SJSA1 (cell line): ENCODE measurements around the gene IL1RN. TPM values are rescaled to one million over a fixed set of nuclear protein-coding genes. Genes with fewer than 3 reads are reported as not detected.

ENCODE experiments used
- DNase-seq, 2 experiments: peaks; one replicate each; pipeline ENCODE4 v3.0.0-alpha.2; 2015 to 2020; ENCODE audit warnings: low spot score in 2 of 2, low read depth in 1 of 2
- H3K27ac ChIP-seq: fragments of 250-450 bp; sonication (Bioruptor Pico); 2 replicates; pipeline ENCODE4 v1.5.1; 2020; ENCODE audit warnings: mild to moderate bottlenecking, moderate library complexity
- H3K27me3 ChIP-seq: fragments of 250-450 bp; sonication (Bioruptor Pico); replicated peaks from 2 replicates; pipeline ENCODE4 v1.5.1; 2020; ENCODE audit warnings: mild to moderate bottlenecking, moderate library complexity
- H3K36me3 ChIP-seq: fragments of 250-450 bp; sonication (Bioruptor Pico); 2 replicates; pipeline ENCODE4 v1.5.1; 2020; ENCODE audit warnings: mild to moderate bottlenecking
- H3K4me1 ChIP-seq: fragments of 250-450 bp; sonication (Bioruptor Pico); replicated peaks from 2 replicates; pipeline ENCODE4 v1.6.1; 2021; ENCODE audit warnings: mild to moderate bottlenecking
- H3K4me3 ChIP-seq: fragments of 250-450 bp; sonication (Bioruptor Pico); 2 replicates; pipeline ENCODE4 v1.5.1; 2020; ENCODE audit warnings: mild to moderate bottlenecking
- H3K9me3 ChIP-seq: fragments of 250-450 bp; sonication (Bioruptor Pico); replicated peaks from 2 replicates; pipeline ENCODE4 v1.5.1; 2020; ENCODE audit warnings: mild to moderate bottlenecking
- total RNA-seq: library from RNA; depleted of rRNA; stranded (reverse); fragments of >200 nt; shearing (Covaris generic); gene quantifications from 2 replicates; pipeline ENCODE4 v1.2.3, GENCODE V29; 2014

The IL1RN gene
- total RNA-seq, 1 experiment from 2014 or later: not detected

GRCh38 chr2:113112871-113113270 lies 14.5 kb upstream of the IL1RN start:
- H3K27ac ChIP-seq: no peak overlapping the region
- no peaks in the 10 kb centered on the region for H3K27me3 ChIP-seq
- H3K9me3 ChIP-seq: no peaks in the 10 kb centered on the region

GRCh38 chr2:113113807-113114206 lies 13.6 kb upstream of the IL1RN start:
- Histone ChIP-seq H3K4me1 (no peaks in the 10 kb centered on the region), H3K9me3 (no peaks in the 10 kb centered on the region), H3K36me3 (no peaks in the 10 kb centered on the region), H3K27ac (no peak overlapping the region), H3K27me3 (no peaks in the 10 kb centered on the region), H3K4me3 (no peak overlapping the region)
- no peak for DNase-seq

More at GRCh38 chr2:113112871-113113270, 14.5 kb upstream of the IL1RN start:
- Histone ChIP-seq H3K36me3 (no peaks in the 10 kb centered on the region), H3K4me3 (no peak overlapping the region), H3K4me1 (no peaks in the 10 kb centered on the region)
- DNase-seq: no peak

- Histone ChIP-seq H3K27me3 (no peaks in the 10 kb centered on the region), H3K27ac (no peak overlapping the region), H3K4me1 (no peaks in the 10 kb centered on the region), H3K36me3 (no peaks in the 10 kb centered on the region), H3K9me3 (no peaks in the 10 kb centered on the region), H3K4me3 (no peak overlapping the region)
- DNase-seq: no peak
Observed at GRCh38 chr2:113114224-113114945, 13.0 kb upstream of the IL1RN start.

GRCh38 chr2:113114996-113115395 lies 12.4 kb upstream of the IL1RN start:
- no peak for DNase-seq
- Histone ChIP-seq H3K36me3 (no peaks in the 10 kb centered on the region), H3K9me3 (no peaks in the 10 kb centered on the region), H3K27ac (no peak overlapping the region), H3K27me3 (peaks cover 2% of the 10 kb centered on the region; the same call in 1 of the 2 replicates), H3K4me3 (no peak overlapping the region), H3K4me1 (no peaks in the 10 kb centered on the region)

- Histone ChIP-seq H3K4me1 (no peaks in the 10 kb centered on the region), H3K9me3 (no peaks in the 10 kb centered on the region), H3K27me3 (peaks cover 10% of the 10 kb centered on the region), H3K4me3 (no peak overlapping the region), H3K36me3 (no peaks in the 10 kb centered on the region), H3K27ac (no peak overlapping the region)
- DNase-seq: no peak
Observed at GRCh38 chr2:113116100-113116958, 11.1 kb upstream of the IL1RN start.

- H3K36me3 ChIP-seq: no peaks in the 10 kb centered on the region
- no peak overlapping the region for H3K4me3 ChIP-seq
- H3K9me3 ChIP-seq: no peaks in the 10 kb centered on the region
- no peak overlapping the region for H3K27ac ChIP-seq
- no peak for DNase-seq
- H3K27me3 ChIP-seq: peaks cover 10% of the 10 kb centered on the region
- no peaks in the 10 kb centered on the region for H3K4me1 ChIP-seq
Observed at GRCh38 chr2:113117541-113118262, 9.7 kb upstream of the IL1RN start.

- Histone ChIP-seq H3K4me1 (no peaks in the 10 kb centered on the region), H3K27me3 (peaks cover 10% of the 10 kb centered on the region), H3K9me3 (no peaks in the 10 kb centered on the region), H3K4me3 (no peak overlapping the region), H3K27ac (no peak overlapping the region), H3K36me3 (no peaks in the 10 kb centered on the region)
- DNase-seq: no peak
Observed at GRCh38 chr2:113118263-113118657, 9.1 kb upstream of the IL1RN start.

- H3K4me1 ChIP-seq: peaks cover under 1% of the 10 kb centered on the region; the same call in 1 of the 2 replicates
- peaks cover 10% of the 10 kb centered on the region for H3K27me3 ChIP-seq
- H3K9me3 ChIP-seq: no peaks in the 10 kb centered on the region
- H3K4me3 ChIP-seq: no peak overlapping the region
- H3K36me3 ChIP-seq: no peaks in the 10 kb centered on the region
- DNase-seq: no peak
- H3K27ac ChIP-seq: no peak overlapping the region
Observed at GRCh38 chr2:113119111-113119510, 8.3 kb upstream of the IL1RN start.

GRCh38 chr2:113120861-113121260 lies 6.5 kb upstream of the IL1RN start:
- H3K4me1 ChIP-seq: peaks cover 13% of the 10 kb centered on the region; the same call in 1 of the 2 replicates
- no peak for DNase-seq
- H3K27me3 ChIP-seq: peaks cover 10% of the 10 kb centered on the region
- no peaks in the 10 kb centered on the region for H3K9me3 ChIP-seq
- no peaks in the 10 kb centered on the region for H3K36me3 ChIP-seq
- H3K4me3 ChIP-seq: no peak overlapping the region
- H3K27ac ChIP-seq: no peak overlapping the region

- no peak overlapping the region for H3K4me3 ChIP-seq
- H3K9me3 ChIP-seq: no peaks in the 10 kb centered on the region
- no peak overlapping the region for H3K27ac ChIP-seq
- H3K4me1 ChIP-seq: peaks cover 13% of the 10 kb centered on the region; the same call in 1 of the 2 replicates
- no peaks in the 10 kb centered on the region for H3K36me3 ChIP-seq
- H3K27me3 ChIP-seq: peaks cover 10% of the 10 kb centered on the region
- DNase-seq: no peak
Observed at GRCh38 chr2:113122364-113122763, 5.0 kb upstream of the IL1RN start.

- Histone ChIP-seq H3K36me3 (no peaks in the 10 kb centered on the region), H3K27ac (no peak overlapping the region), H3K9me3 (no peaks in the 10 kb centered on the region), H3K4me3 (no peak overlapping the region), H3K4me1 (peaks cover 13% of the 10 kb centered on the region; the same call in 1 of the 2 replicates), H3K27me3 (peaks cover 10% of the 10 kb centered on the region)
- DNase-seq: no peak
Observed at GRCh38 chr2:113123726-113124125, 3.7 kb upstream of the IL1RN start.

GRCh38 chr2:113124181-113124961 lies 3.0 kb upstream of the IL1RN start:
- DNase-seq: no peak
- no peak overlapping the region for H3K27ac ChIP-seq
- H3K36me3 ChIP-seq: no peaks in the 10 kb centered on the region
- H3K4me1 ChIP-seq: peaks cover 13% of the 10 kb centered on the region; the same call in 1 of the 2 replicates
- H3K9me3 ChIP-seq: no peaks in the 10 kb centered on the region
- peaks cover 10% of the 10 kb centered on the region for H3K27me3 ChIP-seq
- H3K4me3 ChIP-seq: no peak overlapping the region
